Panc1 (cell line): ENCODE data around the gene PLEKHA8. TPM values are rescaled to one million over a fixed set of nuclear protein-coding genes. Genes with fewer than 3 reads are reported as not detected.

Source experiments
- ATAC-seq: fragments of 200-7000 bp; cut with Tn5 transposase; 2 replicates; pipeline ENCODE4 v1.9.1; 2020; ENCODE audit warnings: mild to moderate bottlenecking, moderate library complexity
- BruUV-seq: library from RNA; stranded (reverse); fragments of 400-500 nt; replicated peaks from 2 replicates; lab custom pipeline; 2021; lab: Mats Ljungman, UMichigan
- CTCF ChIA-PET: fragments of 300-600 bp; sonication (Branson Sonifier 250); formaldehyde crosslinking; loops from one replicate; lab custom pipeline; 2022; ENCODE audit warnings: antibody characterized with exemption; lab: Charles Lee
- POLR2A ChIA-PET: fragments of 300-600 bp; sonication (Branson Sonifier 250); formaldehyde crosslinking; loops from one replicate; lab custom pipeline; 2022; ENCODE audit warnings: antibody characterized with exemption; lab: Charles Lee
- DNase-seq: peaks from one replicate; pipeline ENCODE4 v3.0.0-alpha.2; 2010; ENCODE audit warnings: low read depth, low spot score
- H3K27ac ChIP-seq: 2 replicates; pipeline ENCODE4 v1.5.1; 2011; ENCODE audit warnings: mild to moderate bottlenecking, low read length, inconsistent platforms
- H3K27me3 ChIP-seq: fragments of 200-500 bp; sonication (Bioruptor generic); 2 replicates; pipeline ENCODE4 v1.6.0; 2014; ENCODE audit warnings: low read length, inconsistent platforms; ENCODE audit not compliant: control insufficient read depth, insufficient read depth
- H3K36me3 ChIP-seq: fragments of 200-500 bp; sonication (Bioruptor generic); 2 replicates; pipeline ENCODE4 v1.5.1; 2014; ENCODE audit warnings: inconsistent platforms, mild to moderate bottlenecking, low read length, moderate library complexity; ENCODE audit not compliant: control insufficient read depth, insufficient read depth
- H3K4me1 ChIP-seq: 2 replicates; pipeline ENCODE4 v1.5.1; 2011; ENCODE audit warnings: inconsistent platforms, mild to moderate bottlenecking, low read length, moderate library complexity; ENCODE audit not compliant: control insufficient read depth, insufficient read depth
- H3K4me3 ChIP-seq, 2 experiments: 2 replicates each; pipeline ENCODE4 v1.5.1; 2011 to 2012; ENCODE audit warnings: low read depth in 2 of 2, low read length in 2 of 2, mild to moderate bottlenecking in 2 of 2, inconsistent platforms in 1 of 2, moderate library complexity in 1 of 2
- H3K9me3 ChIP-seq: fragments of 200-500 bp; sonication (Bioruptor generic); 2 replicates; pipeline ENCODE4 v1.5.1; 2014; ENCODE audit warnings: low read depth, mild to moderate bottlenecking, inconsistent platforms, low read length, moderate library complexity; ENCODE audit not compliant: control insufficient read depth, insufficient read depth
- POLR2AphosphoS5 ChIP-seq: IDR thresholded peaks from 2 replicates; pipeline ENCODE4 v1.6.1; 2012; ENCODE audit warnings: mild to moderate bottlenecking, low read depth, low read length, moderate library complexity
- SIN3A ChIP-seq: IDR thresholded peaks from 2 replicates; pipeline ENCODE4 v1.6.1; 2012; ENCODE audit warnings: low read depth, mild to moderate bottlenecking, low read length, moderate library complexity, borderline replicate concordance; ENCODE audit not compliant: insufficient read depth
- TCF7L2 ChIP-seq: IDR thresholded peaks from 2 replicates; pipeline ENCODE4 v1.6.1; 2011; ENCODE audit warnings: mild to moderate bottlenecking, low read depth, low read length, inconsistent platforms
- in situ Hi-C: cut with HindIII; loops from 2 replicates; pipeline ENCODE4 v1.10.0; 2016; ENCODE audit warnings: low sequenced_read_pairs, low pct_unique_long_range_greater_than_20kb
- intact Hi-C: fragments of 100-400 bp; cut with micrococcal nuclease; formaldehyde crosslinking; loops from one replicate; pipeline ENCODE4 v1.10.0; 2022; ENCODE audit not compliant: unreplicated experiment
- total RNA-seq: library from RNA; stranded (reverse); gene quantifications from one replicate; pipeline ENCODE4 v1.2.1, GENCODE V29; 2021; ENCODE audit not compliant: unreplicated experiment
- TF ChIP-seq, protein P1 (sequence below), 2 experiments: IDR thresholded peaks; 2 replicates each; pipeline ENCODE4 v1.6.1; 2011 to 2012; ENCODE audit warnings: low read depth in 2 of 2, control low read depth in 1 of 2, low read length in 1 of 2, mild to moderate bottlenecking in 1 of 2, moderate library complexity in 1 of 2; ENCODE audit not compliant: insufficient read depth in 1 of 2
- TF ChIP-seq, protein P2 (sequence below): fragments of 450-650 bp; IDR thresholded peaks from 2 replicates; pipeline ENCODE4 v1.5.1; 2017; ENCODE audit warnings: mild to moderate bottlenecking

The PLEKHA8 gene
- total RNA-seq, 1 experiment from 2014 or later: 20.7 TPM

- H3K27ac ChIP-seq: no peak overlapping the region
- in situ Hi-C loops: no loop called here
- H3K4me3 ChIP-seq: no peak overlapping the region
- BruUV-seq: no TSS peak
- DNase-seq: no peak
- peaks cover 10% of the 10 kb centered on the region for H3K4me1 ChIP-seq
- no peak for ATAC-seq
- no peaks in the 10 kb centered on the region for H3K9me3 ChIP-seq
- POLR2A ChIA-PET: no interaction called here
- peaks cover 2% of the 10 kb centered on the region; the same call in 1 of the 2 replicates for H3K27me3 ChIP-seq
- intact Hi-C loops: loop anchor here (5.0 kb wide), 3 partner anchors 117 to 402 kb away; no protein-coding TSS in a partner anchor
- CTCF ChIA-PET: no interaction called here
- H3K36me3 ChIP-seq: no peaks in the 10 kb centered on the region
- TF ChIP-seq, protein P1, sequence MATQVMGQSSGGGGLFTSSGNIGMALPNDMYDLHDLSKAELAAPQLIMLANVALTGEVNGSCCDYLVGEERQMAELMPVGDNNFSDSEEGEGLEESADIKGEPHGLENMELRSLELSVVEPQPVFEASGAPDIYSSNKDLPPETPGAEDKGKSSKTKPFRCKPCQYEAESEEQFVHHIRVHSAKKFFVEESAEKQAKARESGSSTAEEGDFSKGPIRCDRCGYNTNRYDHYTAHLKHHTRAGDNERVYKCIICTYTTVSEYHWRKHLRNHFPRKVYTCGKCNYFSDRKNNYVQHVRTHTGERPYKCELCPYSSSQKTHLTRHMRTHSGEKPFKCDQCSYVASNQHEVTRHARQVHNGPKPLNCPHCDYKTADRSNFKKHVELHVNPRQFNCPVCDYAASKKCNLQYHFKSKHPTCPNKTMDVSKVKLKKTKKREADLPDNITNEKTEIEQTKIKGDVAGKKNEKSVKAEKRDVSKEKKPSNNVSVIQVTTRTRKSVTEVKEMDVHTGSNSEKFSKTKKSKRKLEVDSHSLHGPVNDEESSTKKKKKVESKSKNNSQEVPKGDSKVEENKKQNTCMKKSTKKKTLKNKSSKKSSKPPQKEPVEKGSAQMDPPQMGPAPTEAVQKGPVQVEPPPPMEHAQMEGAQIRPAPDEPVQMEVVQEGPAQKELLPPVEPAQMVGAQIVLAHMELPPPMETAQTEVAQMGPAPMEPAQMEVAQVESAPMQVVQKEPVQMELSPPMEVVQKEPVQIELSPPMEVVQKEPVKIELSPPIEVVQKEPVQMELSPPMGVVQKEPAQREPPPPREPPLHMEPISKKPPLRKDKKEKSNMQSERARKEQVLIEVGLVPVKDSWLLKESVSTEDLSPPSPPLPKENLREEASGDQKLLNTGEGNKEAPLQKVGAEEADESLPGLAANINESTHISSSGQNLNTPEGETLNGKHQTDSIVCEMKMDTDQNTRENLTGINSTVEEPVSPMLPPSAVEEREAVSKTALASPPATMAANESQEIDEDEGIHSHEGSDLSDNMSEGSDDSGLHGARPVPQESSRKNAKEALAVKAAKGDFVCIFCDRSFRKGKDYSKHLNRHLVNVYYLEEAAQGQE (IDR thresholded peaks at IDR 0.05; ENCODE audit: insufficient read depth in 1 of 2, low read depth in 2 of 2, low read length in 1 of 2): no peak
- TF ChIP-seq POLR2AphosphoS5: no peak
- TF ChIP-seq, protein P2, sequence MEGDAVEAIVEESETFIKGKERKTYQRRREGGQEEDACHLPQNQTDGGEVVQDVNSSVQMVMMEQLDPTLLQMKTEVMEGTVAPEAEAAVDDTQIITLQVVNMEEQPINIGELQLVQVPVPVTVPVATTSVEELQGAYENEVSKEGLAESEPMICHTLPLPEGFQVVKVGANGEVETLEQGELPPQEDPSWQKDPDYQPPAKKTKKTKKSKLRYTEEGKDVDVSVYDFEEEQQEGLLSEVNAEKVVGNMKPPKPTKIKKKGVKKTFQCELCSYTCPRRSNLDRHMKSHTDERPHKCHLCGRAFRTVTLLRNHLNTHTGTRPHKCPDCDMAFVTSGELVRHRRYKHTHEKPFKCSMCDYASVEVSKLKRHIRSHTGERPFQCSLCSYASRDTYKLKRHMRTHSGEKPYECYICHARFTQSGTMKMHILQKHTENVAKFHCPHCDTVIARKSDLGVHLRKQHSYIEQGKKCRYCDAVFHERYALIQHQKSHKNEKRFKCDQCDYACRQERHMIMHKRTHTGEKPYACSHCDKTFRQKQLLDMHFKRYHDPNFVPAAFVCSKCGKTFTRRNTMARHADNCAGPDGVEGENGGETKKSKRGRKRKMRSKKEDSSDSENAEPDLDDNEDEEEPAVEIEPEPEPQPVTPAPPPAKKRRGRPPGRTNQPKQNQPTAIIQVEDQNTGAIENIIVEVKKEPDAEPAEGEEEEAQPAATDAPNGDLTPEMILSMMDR: no peak
- TF ChIP-seq TCF7L2: no peak
- no peak for TF ChIP-seq SIN3A
These were observed 132.1 kb downstream of the PLEKHA8 start for GRCh38 chr7:30160329-30160728.

DNA sequence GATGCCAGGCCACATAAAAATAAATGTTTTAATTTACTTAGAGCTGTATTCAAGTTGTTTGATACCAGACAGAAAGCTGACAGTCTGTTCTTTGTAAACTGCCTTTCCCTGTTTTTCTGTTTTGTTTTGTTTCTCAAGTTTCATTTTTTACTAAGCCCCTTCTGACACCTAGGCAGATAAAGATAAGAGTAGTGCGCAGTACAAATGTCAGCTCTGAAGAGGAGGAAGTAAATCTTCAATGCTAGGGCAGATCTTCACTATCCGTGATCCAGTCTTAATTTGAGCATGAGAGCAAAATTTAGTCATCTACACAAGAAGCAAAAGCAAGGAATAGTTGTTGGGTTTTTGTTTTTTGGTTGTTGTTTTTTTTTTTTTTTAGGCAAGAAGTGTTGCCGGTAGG lies 133.9 kb downstream of the PLEKHA8 start:
- Histone ChIP-seq H3K27ac (no peak overlapping the region), H3K4me1 (peaks cover 10% of the 10 kb centered on the region), H3K4me3 (no peak overlapping the region), H3K27me3 (peaks cover 5% of the 10 kb centered on the region; the same call in 1 of the 2 replicates), H3K36me3 (no peaks in the 10 kb centered on the region), H3K9me3 (no peaks in the 10 kb centered on the region)
- DNase-seq: no peak
- in situ Hi-C loops (no loop called here), intact Hi-C loops (loop anchor here (5.0 kb wide), 3 partner anchors 115 to 400 kb away; no protein-coding TSS in a partner anchor)
- POLR2A ChIA-PET: no interaction called here
- TF ChIP-seq SIN3A (no peak), POLR2AphosphoS5 (no peak), TCF7L2 (no peak)
- TF ChIP-seq, protein P2: no peak
- TF ChIP-seq, protein P1 (IDR thresholded peaks at IDR 0.05; ENCODE audit: insufficient read depth in 1 of 2, low read depth in 2 of 2, low read length in 1 of 2): no peak
- CTCF ChIA-PET: interaction anchor here (0.5 to 0.6 kb wide), 2 partner anchors 114 to 645 kb away, joined by 3 to 8 read pairs; no protein-coding TSS in a partner anchor
- ATAC-seq: no peak
- no TSS peak for BruUV-seq
